SIG-M5 treated with dmso at 0.1 percent for 504 hours (cell line): ENCODE results near the gene BAIAP2.
"Not testable (repeated sequence)": the region's sequence is repeated elsewhere in the genome, so short reads cannot be mapped to it uniquely, and the experiment has no call there.

ENCODE experiments used
- DNase-seq: peaks from one replicate; lab custom pipeline; 2025; ENCODE audit not compliant: unreplicated experiment; lab: John Stamatoyannopoulos, UW

The BAIAP2 gene

DNA sequence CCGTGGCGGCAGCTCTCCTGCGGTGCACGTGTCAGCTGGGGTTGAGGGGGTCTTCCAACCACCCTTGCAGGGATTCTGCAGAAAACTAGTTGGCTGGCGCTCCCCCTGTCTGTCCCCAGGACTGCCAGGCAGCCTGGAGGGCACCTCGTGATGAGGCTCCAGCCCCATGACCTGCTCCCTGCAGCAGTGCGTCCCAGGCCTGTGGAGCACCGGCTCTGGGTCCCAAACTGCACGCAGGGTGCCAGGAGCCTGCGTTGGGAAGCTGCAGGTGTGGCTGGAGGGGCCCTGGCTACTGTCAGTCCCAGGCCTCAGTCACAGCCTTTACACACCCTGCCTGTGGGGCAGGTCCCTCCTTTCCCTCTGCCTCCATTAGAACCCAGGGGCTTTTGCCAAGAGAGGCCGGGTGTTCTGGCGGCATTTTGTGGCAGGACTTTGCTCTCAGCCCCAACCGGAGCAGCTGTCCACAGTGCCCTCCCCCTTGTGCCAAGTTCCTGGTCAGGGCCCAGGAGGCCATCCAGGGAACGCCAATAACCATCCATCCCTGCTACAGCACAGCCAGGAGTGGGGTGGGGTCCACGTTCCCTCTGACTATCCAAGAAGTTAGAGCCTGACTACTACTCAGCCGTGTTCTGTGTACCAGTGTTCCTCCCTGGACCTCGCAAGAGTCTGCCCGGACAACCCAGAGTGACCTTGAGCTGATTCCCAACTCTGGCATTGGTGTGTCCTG is 34.2 kb upstream of the BAIAP2 start:
- no peak for DNase-seq

DNA sequence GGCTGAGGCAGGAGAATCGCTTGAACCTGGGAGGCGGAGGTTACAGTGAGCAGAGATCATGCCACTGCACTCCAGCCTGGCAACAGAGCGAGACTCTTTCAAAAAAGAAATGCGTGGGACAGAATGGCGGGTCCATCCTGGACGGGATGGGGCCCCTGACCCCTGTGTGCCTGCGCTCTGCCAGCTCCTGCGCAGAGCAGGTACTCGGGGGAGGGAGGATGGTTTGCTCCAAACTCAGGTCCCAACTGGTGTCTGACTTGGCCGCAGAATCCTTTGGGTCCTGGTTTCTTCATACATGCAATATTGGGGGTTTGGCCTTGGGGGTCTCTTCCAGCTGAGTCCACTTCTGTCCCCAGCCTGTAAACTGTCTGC is 33.0 kb upstream of the BAIAP2 start:
- no peak for DNase-seq

DNA sequence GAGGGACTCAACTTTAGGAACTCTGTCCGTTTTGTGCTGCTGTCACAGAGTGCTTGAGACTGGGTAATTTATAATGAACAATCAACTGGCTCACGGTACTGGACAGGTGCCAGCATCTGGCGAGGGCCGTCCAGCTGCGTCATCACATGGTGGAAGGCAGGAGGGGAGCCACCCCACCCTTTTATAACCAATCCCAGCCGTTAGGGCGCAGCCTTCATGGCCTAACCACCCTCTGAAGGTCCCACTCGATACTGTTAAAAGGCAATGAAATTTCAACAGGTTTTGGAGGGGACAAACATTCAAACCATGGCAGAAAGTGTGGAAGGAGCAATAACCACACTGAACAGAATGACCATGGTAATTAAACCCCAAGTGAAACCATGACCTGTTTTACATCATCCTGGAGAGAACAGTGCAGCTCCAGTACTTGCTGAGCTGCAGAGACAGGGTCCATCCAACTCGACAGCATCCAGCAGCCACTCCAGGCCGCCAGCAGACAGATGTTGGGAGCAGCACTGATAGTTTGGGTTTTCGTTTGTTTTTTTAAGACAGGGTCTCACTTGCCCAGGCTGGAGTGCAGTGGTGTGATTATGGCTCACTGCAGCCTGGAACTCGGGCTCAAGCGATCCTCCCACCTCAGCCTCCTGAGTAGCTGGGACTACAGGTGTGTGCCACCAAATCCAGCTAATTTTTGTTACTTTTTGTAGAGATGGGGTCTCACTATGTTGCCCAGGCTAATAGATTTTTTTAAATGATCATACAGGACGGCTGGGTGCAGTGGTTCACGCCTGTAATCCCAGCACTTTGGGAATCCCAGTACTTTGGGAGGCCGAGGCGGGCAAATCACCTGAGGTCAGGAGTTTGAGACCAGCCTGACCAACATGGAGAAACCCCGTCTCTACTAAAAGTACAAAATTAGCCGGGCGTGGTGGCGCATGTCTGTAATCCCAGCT is 32.3 kb upstream of the BAIAP2 start:
- DNase-seq: no peak

DNA sequence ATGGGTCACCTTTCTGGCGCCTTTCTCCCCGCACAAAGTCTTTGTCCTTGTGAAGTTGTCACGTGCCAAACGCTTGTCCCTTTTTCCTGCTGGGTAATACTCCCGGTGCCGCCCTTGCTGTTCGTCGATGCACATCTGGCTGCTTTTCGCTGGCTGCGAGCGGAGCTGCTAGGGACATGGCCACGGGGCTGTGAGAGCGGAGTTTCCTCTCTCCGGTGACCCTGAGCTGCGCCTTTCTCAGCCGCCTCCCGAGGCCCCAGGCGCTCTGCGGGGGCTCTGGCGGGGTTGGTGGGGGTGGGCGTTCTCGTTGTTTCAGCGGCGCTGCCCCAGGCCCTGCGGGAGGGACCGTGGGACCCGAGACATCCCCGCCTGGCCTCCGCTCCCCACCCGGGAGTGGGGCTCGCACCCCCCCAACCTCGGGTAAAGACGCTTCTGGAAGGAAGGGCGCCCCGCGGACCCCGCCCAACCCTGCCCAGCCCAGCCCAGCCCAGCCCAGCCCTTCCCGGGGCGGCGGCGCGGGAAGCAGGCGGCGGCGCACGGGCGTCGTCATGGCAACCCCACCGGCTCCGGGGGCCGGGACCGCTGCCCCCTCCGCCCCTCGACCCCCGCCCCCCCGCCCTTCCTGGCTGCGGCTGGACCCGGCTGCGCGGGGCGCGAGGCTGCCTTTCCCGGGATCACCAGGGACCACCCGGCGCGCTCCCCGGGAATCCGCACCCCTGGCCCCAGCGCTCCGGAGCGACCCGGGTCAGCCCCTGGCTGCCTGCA is 31.1 kb upstream of the BAIAP2 start:
- DNase-seq: no peak

DNA sequence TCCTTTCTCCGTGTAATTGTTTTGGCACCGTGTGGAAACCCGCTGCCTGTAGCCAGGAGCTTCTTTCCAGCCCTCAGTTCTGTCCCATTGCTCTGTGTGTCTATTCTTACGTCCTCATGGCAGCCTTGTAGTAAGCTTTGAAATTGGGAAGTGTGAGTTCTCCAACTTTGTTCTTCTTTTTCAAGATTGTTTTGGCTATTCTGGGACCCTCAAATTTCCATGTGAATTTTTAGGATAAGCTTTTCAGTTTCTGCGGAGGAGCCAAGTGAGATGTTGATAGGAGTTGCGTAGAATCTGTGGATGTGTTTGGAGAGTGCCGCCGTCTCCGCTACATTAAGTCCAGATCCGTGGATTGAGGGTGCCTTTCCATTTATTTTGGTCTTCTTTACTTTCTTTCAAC is 28.1 kb upstream of the BAIAP2 start:
- DNase-seq: no peak

DNA sequence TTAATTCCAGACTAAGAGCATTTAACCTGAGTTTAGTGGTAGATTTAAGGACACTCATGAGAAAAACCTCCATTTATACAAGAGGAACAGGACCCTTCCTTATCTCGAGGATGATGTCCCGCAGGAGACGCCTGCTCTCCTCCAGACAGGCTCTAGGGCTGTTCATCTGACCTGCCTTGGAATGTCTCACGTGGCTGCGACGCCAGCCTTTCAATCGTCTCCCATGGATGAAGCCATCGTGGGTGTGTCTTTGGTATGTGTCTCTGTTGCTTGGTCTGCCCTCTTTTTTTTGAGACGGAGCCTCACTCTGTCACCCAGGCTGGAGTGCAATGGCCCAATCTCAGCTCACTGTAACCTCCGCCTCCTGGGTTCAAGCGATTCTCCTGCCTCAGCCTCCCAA is 26.8 kb upstream of the BAIAP2 start:
- DNase-seq: no peak

DNA sequence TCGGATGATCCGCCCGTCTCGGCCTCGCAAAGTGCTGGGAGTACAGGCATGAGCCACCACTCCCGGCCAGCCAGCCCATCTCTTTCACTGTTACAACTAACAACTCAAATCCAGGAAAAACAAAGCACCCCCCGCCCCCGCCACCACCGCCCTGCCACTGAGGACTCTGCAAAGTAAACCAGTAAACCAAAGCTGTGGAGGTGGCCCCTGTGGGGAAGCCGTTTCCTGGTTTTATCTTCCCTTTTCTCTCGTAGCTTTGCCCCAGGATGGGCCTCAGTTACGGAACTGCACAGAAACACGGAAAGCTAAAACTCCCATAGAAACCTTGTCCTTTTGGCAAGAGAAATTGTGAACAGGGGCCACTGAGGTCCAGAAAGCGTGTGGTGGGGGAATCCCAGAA is 25.8 kb upstream of the BAIAP2 start:
- no peak for DNase-seq

DNA sequence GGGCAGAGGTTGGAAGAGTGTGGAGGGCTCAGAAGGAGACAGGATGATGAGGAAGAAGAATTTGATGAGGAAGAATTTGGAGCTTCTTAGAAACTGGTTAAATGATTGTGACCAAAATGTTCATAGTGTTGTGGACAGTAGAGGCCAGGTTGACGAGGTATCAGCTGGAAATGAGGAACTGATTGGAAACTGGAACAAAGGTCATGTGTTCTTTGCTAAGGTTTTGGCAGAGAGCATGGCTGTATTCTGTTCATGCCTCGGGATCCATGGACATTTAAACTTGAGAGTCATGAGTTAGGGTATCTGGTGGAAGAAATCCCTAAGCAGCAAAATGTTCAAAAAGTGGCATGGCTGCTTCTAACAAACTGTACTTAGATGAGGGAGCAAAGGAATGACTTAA is 24.0 kb upstream of the BAIAP2 start:
- no peak for DNase-seq

DNA sequence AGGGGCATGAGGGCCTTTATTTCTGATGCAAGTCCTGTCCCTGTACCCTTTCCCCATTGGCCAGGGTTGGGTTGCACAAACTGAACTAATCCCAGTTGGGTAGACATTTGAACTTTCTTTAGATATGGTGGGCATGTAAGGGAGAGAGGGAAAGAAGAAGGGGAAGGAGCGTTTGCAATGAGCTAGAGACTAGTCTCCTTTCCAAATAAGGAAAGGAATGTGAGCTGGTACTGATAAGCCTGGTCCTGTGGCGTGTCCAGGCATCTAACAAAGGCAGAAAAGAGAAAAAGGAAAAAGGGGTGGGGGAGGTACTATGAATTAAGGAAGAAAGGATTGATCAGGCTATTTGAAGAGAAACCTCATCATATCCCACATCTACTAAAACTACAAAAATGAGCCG is 23.0 kb upstream of the BAIAP2 start:
- DNase-seq: no peak

DNA sequence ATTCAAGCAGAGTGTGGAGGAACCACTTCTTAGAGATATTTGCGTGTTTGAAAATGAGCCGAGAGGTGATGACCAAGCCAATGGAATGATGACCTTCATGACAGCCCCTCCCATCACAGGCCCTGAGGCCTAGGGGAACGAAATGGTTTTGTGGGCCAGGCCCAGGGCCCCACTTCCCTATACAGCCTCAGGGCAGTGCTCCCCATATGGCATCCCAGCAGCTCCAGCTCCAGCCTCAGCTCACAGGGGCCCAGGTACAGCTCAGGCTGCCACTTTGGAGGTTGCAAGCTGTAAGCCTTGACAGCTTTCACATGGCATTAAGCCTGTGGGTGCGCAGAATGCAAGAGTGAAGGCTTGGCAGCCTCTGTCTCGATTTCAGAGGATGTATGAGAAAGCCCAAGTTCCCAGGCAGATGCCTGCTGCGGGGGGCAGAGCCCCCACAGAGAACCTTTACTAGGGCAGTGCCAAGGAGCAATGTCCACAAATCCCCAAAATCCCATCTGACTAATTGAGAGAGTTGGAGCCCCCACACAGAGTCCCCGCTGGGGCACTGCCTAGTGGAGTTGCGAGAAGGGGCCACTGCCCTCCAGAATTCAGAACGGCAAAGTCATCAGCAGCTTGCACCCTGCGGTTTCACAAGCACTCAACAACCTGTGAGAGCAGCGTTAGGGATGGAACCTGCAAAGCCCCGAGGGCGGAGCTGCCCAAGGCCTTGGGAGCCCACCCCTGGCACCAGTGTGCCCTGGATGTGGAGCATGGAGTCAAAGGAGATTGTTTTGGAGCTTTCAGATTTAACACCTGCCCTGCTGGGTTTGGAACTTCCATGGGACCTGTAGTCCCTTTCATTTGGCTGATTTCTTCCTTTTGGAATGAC is 22.1 kb upstream of the BAIAP2 start:
- DNase-seq: no peak

DNA sequence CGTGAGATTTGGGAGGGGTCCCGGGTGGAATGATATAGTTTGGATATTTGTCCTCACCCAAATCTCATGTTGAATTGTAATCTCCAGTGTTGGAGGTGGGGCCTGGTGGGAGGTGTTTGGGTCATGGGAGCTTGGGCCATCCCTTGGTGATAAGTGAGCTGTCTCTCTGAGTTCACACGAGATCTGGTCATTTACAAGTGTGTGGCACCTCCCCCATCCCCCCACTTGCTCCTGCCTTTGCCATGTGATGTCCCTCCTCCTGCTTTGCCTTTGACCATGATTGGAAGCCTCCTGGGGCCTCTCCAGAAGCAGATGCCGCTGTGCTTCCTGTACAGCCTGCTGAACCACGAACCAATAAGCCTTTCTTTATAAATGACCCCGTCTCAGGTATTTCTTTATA is 21.3 kb upstream of the BAIAP2 start:
- no peak for DNase-seq

DNA sequence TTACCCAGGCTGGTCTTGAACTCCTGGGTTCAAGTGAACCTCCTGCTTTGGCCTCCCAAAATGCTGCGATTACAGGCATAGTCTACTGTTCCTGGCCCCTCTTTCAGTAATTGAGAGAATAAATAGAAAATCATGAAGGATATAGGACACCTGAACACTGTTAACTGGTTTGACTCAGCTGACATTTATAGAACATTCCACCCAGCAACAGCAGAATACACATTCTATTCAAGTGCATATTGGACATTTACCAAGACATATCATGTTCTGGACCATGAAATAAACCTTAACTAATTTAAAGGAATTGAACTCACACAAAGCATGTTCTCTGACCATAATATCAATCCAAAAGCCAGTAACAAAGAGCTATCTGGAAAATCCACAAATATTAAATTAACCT is 19.8 kb upstream of the BAIAP2 start:
- no peak for DNase-seq

DNA sequence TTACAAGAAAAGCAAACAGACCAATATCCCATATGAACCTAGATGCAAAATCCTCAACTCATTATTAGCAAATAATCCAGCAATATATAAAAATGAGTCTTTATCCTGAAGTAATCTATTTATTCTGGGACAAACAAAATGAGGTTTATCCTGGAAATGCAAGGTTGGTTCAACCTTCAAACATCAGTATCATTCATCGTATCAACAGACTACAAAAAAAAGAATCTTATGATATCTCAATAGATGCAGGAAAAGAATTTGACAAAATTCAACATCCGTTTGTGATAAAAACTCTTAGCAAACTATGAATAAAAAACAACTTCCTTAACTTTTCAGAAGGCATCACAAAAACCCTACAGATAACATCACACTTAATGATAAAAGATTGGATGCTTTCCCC is 18.4 kb upstream of the BAIAP2 start:
- DNase-seq: no peak

DNA sequence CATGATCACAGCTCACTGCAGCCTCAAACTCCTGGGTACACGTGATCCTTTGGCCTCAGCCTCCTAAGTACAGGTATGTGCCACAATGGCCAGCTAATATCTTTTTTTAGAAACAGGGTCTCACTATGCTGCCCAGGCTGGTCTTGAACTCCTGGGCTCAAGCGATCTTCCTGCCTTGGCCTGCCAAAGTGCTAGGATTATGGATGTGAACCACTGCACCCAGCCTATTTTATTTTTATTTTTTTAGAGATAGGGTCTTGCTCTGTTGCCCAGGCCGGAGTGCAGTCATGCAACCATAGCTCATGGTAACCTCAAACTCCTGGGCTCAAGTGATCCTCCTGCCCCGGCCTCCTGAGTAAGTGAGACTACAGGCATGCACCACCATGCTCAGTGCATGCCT is 17.6 kb upstream of the BAIAP2 start:
- not testable (repeated sequence) for DNase-seq

DNA sequence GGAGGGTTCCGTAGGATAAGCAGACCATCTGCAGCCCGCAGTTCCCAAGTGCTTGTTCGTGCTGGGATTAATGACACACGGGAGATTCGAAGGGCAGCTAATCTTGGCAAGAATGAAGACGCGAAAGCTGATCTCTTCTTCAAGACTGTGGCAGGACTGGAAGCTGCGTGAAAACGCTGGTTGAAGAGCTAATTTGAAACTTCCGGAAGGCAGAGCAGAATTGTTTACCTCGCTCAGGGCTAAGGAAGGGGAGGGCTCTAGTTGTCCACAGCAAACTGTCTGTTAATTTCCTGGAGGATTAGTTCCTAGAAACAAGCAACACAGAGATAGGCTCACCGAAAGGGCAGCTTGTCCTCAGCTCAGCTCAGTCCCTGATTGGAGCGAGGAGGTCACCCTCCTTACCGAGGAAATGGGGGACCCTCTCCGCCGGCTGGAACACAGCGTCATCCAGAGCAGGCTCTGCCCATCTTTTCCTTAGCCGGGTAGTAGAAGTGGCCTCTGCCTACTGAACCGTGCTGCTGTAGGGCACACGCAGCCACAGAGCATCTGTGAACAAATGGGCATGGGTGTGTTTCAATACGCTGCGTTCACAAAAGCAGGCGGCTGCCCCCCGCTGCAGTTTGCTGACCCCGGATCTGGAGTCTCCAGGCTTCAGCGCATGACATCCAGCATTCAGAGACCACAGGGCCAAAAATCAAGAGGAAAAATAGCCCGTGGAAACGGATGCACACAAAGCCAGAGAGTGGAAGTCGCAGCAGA is 16.7 kb upstream of the BAIAP2 start:
- DNase-seq: no peak

DNA sequence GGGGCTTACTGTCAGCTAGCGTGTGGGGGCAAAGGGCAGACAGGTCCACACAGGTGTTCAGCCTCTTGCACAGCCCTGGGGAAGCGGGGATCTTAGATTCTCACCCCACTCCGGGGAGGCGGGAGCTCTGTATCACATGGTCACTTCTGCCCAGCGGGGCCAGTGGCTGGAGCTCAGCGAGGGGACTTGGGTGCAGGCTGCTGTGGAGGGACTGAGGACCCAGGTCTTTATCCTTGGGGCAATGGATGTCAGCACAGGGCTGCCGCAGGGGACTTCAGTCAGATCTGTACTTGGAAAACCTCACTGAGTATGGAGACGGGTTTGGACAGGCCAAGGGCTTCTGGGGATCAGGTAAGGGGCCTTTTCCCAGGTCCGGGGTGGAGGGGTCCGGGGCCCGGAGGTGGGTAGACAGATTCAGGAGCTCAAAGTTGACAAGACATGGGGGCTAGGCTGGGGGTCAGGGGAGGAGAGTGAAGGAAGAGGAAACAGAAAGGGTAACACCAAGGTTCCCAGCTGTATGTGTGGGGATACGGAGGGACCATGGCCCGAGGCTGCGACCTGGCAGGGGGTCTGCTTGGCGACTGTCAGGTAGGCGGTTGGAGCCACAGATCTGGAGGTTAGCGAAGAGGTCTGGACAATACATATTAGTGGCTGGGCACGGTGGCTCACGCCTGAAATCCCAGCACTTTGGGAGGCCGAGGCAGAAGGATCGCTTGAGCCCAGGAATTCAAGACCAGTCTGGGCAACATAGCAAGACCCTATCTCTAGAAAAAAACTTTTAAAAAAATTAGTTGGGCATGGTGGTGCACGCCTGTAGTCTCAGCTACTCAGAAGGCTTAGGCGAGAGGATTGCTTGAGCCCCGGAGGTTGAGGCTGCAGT is 15.1 kb upstream of the BAIAP2 start:
- DNase-seq: no peak

DNA sequence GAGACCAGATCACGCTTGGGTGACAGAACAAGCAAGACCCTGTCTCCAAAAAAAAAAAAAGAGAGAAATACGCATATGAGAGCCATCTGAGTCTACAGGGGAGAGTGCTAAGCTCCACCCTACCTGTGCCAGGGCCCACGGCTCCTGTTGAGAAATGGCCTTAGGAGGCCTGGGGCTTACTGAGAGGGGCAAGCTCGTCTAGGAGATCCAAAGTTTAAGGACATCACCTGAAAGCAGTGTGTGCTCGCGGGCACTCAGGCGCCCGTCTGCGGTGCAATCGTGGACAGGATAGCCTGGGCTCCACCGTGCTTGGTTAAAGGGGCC is 14.5 kb upstream of the BAIAP2 start:
- DNase-seq: no peak

DNA sequence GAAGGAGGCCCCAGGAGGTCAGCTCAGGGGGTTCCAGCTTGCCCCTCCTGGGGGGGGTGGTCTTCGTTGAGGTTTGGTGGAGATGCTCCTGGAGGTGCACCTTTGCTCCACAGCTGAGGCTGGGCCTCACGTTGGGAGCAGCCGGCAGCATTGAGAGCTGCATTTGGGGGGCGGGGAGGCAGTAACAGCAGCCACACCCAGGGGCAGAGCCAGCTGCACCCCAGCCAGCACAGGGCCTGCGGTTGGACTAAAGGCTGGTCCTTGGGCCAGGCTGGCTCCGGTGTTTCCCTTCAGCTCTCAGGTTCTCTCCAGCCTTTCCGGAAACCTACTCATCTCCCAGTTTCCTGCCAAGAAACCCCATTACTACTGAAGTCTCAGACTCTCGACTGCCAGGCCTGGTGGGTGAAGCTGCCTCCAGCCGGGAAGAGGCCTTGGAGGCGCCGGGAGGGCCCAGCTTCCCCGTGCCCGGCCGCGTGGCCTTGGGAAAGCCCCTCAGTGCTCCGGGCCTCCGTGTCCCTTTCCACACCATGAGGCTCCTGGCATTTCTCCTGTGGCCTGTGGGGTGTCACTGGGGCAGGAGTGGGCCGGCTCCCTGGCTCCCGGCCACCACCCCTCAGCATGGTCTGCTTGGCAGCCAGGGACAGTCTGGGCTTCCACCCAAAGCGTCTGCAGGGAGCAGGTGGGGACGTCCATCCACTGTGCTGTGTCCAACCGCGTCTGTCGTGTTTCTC is 14.0 kb upstream of the BAIAP2 start:
- DNase-seq: no peak
